ENCODE measurements around the gene IRAK2. TPM values are rescaled to one million over a fixed set of nuclear protein-coding genes. Genes with fewer than 3 reads are reported as not detected.
"Not testable (repeated sequence)": the region's sequence is repeated elsewhere in the genome, so short reads cannot be mapped to it uniquely, and the experiment has no call there.

IRAK2 gene
- total and polyA plus RNA-seq, 10 donors = 1.4 to 11.8 (median 7.9) TPM

DNA sequence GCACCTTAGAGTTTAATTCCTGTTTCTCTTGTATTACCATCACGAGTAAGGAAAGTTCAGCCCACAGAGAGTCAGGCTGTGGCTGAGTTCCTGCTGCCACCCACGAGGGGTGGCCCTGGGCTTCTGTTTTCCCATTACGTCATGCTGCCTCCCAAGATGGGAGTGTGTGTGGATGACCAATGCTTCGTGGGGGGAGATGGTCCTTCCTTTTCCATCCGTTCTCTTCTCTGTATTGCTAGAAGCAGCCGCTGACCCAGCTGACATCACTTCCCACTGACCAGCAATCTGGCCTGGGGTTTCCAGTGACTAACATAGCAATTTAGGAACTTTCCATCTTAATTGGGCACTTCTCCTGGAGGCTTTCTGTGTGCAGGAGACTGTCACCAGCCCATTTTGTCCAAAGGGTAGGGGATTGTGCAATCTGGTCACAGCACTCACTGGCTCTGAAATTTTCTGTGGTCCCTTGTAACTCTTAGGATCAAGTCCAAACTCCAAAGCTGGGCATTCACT is 9.3 kb downstream of the IRAK2 start:
- Histone ChIP-seq H3K4me3 (no peak overlapping the region), H3K4me1 (peaks cover 0 to 59% (median 28%) of the 10 kb centered on the region in 6 donors), H3K9me3 (peaks cover 0 to 6% (median 5%) of the 10 kb centered on the region in 8 donors), H3K36me3 (peaks cover 0 to 29% (median 11%) of the 10 kb centered on the region in 6 donors), H3K27me3 (replicated peaks in 1 of 7) (no peaks in the 10 kb centered on the region), H3K27ac (peak overlapping the region in 7 of 8 donors; percentile 70 to 84 (median 81))
- intact Hi-C loops (cut with DNase I; ENCODE audit: low total_unique reads) = no loop called here
- TF ChIP-seq, protein P1, sequence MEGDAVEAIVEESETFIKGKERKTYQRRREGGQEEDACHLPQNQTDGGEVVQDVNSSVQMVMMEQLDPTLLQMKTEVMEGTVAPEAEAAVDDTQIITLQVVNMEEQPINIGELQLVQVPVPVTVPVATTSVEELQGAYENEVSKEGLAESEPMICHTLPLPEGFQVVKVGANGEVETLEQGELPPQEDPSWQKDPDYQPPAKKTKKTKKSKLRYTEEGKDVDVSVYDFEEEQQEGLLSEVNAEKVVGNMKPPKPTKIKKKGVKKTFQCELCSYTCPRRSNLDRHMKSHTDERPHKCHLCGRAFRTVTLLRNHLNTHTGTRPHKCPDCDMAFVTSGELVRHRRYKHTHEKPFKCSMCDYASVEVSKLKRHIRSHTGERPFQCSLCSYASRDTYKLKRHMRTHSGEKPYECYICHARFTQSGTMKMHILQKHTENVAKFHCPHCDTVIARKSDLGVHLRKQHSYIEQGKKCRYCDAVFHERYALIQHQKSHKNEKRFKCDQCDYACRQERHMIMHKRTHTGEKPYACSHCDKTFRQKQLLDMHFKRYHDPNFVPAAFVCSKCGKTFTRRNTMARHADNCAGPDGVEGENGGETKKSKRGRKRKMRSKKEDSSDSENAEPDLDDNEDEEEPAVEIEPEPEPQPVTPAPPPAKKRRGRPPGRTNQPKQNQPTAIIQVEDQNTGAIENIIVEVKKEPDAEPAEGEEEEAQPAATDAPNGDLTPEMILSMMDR (IDR thresholded peaks at IDR 0.05 in 8 of 11, conservative IDR thresholded peaks at IDR 0.05 in 3 of 11) = peak in 1 of 11 experiments; percentile 4
- TF ChIP-seq POLR2A (IDR thresholded peaks at IDR 0.05) = no peak
- TF ChIP-seq POLR2AphosphoS5 (IDR thresholded peaks at IDR 0.05) = peak in 2 of 3 donors; percentile 62 to 74
- WGBS, 5 donors = 12 to 44% (median 23%) methylated on average over 6 of the region's 6 CpGs
- DNase-seq = no peak

DNA sequence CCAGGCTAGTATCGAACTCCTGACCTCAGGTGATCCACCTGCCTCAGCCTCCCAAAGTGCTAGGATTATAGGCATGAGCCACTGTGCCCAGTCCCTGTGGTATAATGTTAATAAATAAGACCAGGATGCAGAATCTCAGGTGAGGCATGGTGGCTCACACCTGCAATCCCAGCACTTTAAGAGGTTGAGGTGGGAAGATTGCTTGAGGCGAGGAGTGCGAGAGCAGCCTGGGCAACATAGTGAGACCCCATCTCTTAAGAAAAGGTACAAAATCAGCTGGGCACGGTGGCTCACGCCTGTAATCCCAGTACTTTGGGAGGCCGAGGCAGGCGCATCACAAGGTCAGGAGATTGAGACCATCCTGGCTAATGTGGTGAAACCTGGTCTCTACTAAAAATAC is 10.6 kb downstream of the IRAK2 start:
- WGBS, 5 donors = 92 to 97% (median 96%) methylated on average over 7 of the region's 7 CpGs
- H3K9me3 ChIP-seq; H3K27ac ChIP-seq; H3K27me3 ChIP-seq (replicated peaks in 1 of 7); DNase-seq; intact Hi-C loops (cut with DNase I; ENCODE audit: low total_unique reads); H3K4me3 ChIP-seq: not testable (repeated sequence)
- Histone ChIP-seq H3K4me1 (peaks cover 0 to 55% (median 27%) of the 10 kb centered on the region in 6 donors), H3K36me3 (peaks cover 0 to 43% (median 11%) of the 10 kb centered on the region in 6 donors)

DNA sequence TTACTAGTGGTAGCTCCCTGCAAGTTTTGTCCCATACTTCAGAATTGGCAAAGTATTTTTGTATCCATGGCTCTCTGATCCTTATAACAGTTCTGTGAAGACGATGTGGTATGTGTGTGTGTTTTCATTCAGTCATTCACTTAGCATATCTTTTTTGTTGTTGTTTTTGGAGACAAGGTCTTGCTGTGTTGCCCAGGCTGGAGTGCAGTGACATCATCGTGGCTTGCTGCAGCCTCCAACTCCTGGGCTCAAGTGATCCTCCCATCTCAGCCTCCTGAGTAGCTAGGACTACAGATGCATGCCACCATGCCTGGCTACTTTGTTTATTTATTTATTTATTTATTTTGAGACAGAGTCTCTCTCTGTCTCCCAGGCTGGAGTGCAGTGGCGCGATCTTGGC is 11.4 kb downstream of the IRAK2 start:
- H3K4me3 ChIP-seq; H3K9me3 ChIP-seq; H3K27ac ChIP-seq; intact Hi-C loops (cut with DNase I; ENCODE audit: low total_unique reads); DNase-seq; H3K27me3 ChIP-seq (replicated peaks in 1 of 7): not testable (repeated sequence)
- H3K36me3 ChIP-seq = peaks cover 0 to 49% (median 11%) of the 10 kb centered on the region in 6 donors
- peaks cover 0 to 55% (median 27%) of the 10 kb centered on the region in 6 donors for H3K4me1 ChIP-seq
- 92 to 97% (median 96%) methylated on average over 4 of the region's 4 CpGs for WGBS, 5 donors

DNA sequence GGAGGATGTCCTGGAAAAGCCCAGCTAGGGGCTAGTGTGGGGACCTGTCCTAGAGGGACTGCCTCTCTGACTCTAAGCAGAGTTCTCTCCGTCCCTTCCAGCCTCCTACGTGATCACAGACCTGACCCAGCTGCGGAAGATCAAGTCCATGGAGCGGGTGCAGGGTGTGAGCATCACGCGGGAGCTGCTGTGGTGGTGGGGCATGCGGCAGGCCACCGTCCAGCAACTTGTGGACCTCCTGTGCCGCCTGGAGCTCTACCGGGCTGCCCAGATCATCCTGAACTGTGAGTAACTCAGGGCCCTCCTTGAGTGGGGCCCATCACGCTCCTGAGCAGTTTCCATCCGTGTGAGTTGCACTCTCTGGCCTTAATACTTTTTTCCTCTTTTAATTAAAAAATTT is 13.0 kb downstream of the IRAK2 start:
- intact Hi-C loops (cut with DNase I; ENCODE audit: low total_unique reads) = no loop called here
- Histone ChIP-seq H3K27ac (no peak overlapping the region), H3K4me3 (no peak overlapping the region), H3K36me3 (peaks cover 0 to 49% (median 11%) of the 10 kb centered on the region in 6 donors), H3K27me3 (replicated peaks in 1 of 7) (no peaks in the 10 kb centered on the region), H3K9me3 (no peaks in the 10 kb centered on the region), H3K4me1 (peaks cover 5 to 60% (median 34%) of the 10 kb centered on the region in 6 donors)
- TF ChIP-seq POLR2AphosphoS5 (IDR thresholded peaks at IDR 0.05) (no peak), POLR2A (IDR thresholded peaks at IDR 0.05) (no peak)
- TF ChIP-seq, protein P1 (IDR thresholded peaks at IDR 0.05 in 8 of 11, conservative IDR thresholded peaks at IDR 0.05 in 3 of 11) = no peak
- no peak for DNase-seq
- 90 to 95% (median 91%) methylated on average over 11 to 12 of the region's 12 CpGs for WGBS, 5 donors

DNA sequence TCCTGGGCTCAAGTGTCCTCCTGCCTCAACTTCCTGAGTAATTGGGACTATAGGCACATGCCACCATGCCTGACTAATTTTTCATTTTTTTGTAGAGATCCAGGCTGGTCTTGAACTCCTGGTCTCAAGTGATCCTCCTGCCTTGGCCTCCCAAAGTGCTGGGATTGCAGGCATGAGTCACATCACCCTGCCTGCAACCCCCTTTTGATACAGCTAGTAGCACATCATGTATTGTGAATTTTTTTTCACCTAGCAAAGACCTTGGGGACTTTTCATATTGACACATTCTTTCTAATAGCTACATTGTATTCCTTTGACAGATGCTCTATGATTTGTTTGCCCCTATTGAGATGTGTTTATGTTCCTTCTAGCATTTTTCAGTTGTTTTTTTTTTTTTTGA is 14.2 kb downstream of the IRAK2 start:
- Histone ChIP-seq H3K9me3 (no peaks in the 10 kb centered on the region), H3K4me3 (no peak overlapping the region), H3K27me3 (replicated peaks in 1 of 7) (no peaks in the 10 kb centered on the region), H3K4me1 (peaks cover 4 to 60% (median 24%) of the 10 kb centered on the region in 6 donors), H3K36me3 (peaks cover 0 to 52% (median 11%) of the 10 kb centered on the region in 6 donors), H3K27ac (no peak overlapping the region)
- TF ChIP-seq POLR2A (IDR thresholded peaks at IDR 0.05) (no peak), POLR2AphosphoS5 (IDR thresholded peaks at IDR 0.05) (no peak)
- TF ChIP-seq, protein P1 (IDR thresholded peaks at IDR 0.05 in 8 of 11, conservative IDR thresholded peaks at IDR 0.05 in 3 of 11) = no peak
- intact Hi-C loops (cut with DNase I; ENCODE audit: low total_unique reads) = no loop called here
- DNase-seq = no peak
